Nephron (organoid): ENCODE data around the gene ZXDB.
"Not testable (repeated sequence)": the region's sequence is repeated elsewhere in the genome, so short reads cannot be mapped to it uniquely, and the experiment has no call there.

Experiments
- H3K27ac Mint-ChIP-seq, 3 experiments: 2 replicates each; pipeline ENCODE4 v1.8.0; 2020; ENCODE audit warnings: mixed read lengths in 3 of 3, mild to moderate bottlenecking in 2 of 3, moderate library complexity in 1 of 3
- H3K27me3 Mint-ChIP-seq: 2 replicates; pipeline ENCODE4 v1.8.0; 2021; ENCODE audit warnings: low read depth, mild to moderate bottlenecking, moderate library complexity, mixed read lengths
- H3K36me3 Mint-ChIP-seq: 2 replicates; pipeline ENCODE4 v1.8.0; 2020; ENCODE audit warnings: low read depth, mixed read lengths
- H3K4me1 Mint-ChIP-seq: 2 replicates; pipeline ENCODE4 v1.8.0; 2020; ENCODE audit warnings: mixed read lengths
- H3K4me3 Mint-ChIP-seq, 3 experiments: 2 replicates each; pipeline ENCODE4 v1.8.0; 2020; ENCODE audit warnings: mild to moderate bottlenecking in 3 of 3, mixed read lengths in 3 of 3, moderate library complexity in 2 of 3
- H3K9me3 Mint-ChIP-seq: 2 replicates; pipeline ENCODE4 v1.8.0; 2020; ENCODE audit warnings: mixed read lengths
- CTCF ChIP-seq, 3 experiments: fragments of 200-600 bp; sonication (generic); IDR thresholded peaks; one replicate each; pipeline ENCODE4 v1.5.0; 2021; ENCODE audit warnings: antibody characterized with exemption in 3 of 3; ENCODE audit not compliant: unreplicated experiment in 3 of 3

Gene ZXDB

GRCh38 chrX:57587607-57588006 is 4.2 kb upstream of the ZXDB start:
- TF ChIP-seq CTCF (IDR thresholded peaks at IDR 0.05; ENCODE audit: unreplicated experiment in 3 of 3): no peak
- Mint-ChIP-seq H3K27me3 (peaks cover 3% of the 10 kb centered on the region), H3K36me3 (no peaks in the 10 kb centered on the region), H3K4me1 (no peaks in the 10 kb centered on the region), H3K9me3 (peaks cover 4% of the 10 kb centered on the region), H3K27ac (no peak overlapping the region), H3K4me3 (no peak overlapping the region)

GRCh38 chrX:57592160-57592893 is 516 bp downstream of the ZXDB start:
- H3K27me3 Mint-ChIP-seq, H3K9me3 Mint-ChIP-seq: not testable (repeated sequence)
- peak overlapping the region in 1 of 3 experiments; percentile 37 for H3K27ac Mint-ChIP-seq
- peaks cover 23% of the 10 kb centered on the region for H3K4me1 Mint-ChIP-seq
- H3K4me3 Mint-ChIP-seq: peak overlapping the region; percentile 71 to 79 (median 73)
- peaks cover 18% of the 10 kb centered on the region for H3K36me3 Mint-ChIP-seq

- Mint-ChIP-seq H3K4me1 (peaks cover 23% of the 10 kb centered on the region), H3K27ac (peak overlapping the region in 1 of 3 experiments; percentile 37), H3K4me3 (peak overlapping the region; percentile 68 to 79 (median 73)), H3K36me3 (peaks cover 18% of the 10 kb centered on the region)
- H3K27me3 Mint-ChIP-seq, H3K9me3 Mint-ChIP-seq: not testable (repeated sequence)
- TF ChIP-seq CTCF (IDR thresholded peaks at IDR 0.05; ENCODE audit: unreplicated experiment in 3 of 3): peak in 2 of 3 experiments; percentile 8
Measured at GRCh38 chrX:57592894-57593215, 1.0 kb downstream of the ZXDB start.

GRCh38 chrX:57595381-57595811 is 3.6 kb downstream of the ZXDB start:
- H3K36me3 Mint-ChIP-seq: peaks cover 23% of the 10 kb centered on the region
- peaks cover 23% of the 10 kb centered on the region for H3K4me1 Mint-ChIP-seq
- H3K4me3 Mint-ChIP-seq: peak overlapping the region; percentile 43 to 83 (median 59)
- H3K27ac Mint-ChIP-seq: peak overlapping the region in 2 of 3 experiments; percentile 6 to 37
- TF ChIP-seq CTCF (IDR thresholded peaks at IDR 0.05; ENCODE audit: unreplicated experiment in 3 of 3): no peak
- H3K9me3 Mint-ChIP-seq: peaks cover 3% of the 10 kb centered on the region
- H3K27me3 Mint-ChIP-seq: no peaks in the 10 kb centered on the region

GRCh38 chrX:57596109-57596508 is 4.3 kb downstream of the ZXDB start:
- H3K4me3 Mint-ChIP-seq: peak overlapping the region; percentile 26 to 64 (median 53)
- peaks cover 3% of the 10 kb centered on the region for H3K9me3 Mint-ChIP-seq
- H3K36me3 Mint-ChIP-seq: peaks cover 23% of the 10 kb centered on the region
- H3K27ac Mint-ChIP-seq: no peak overlapping the region
- no peaks in the 10 kb centered on the region for H3K27me3 Mint-ChIP-seq
- TF ChIP-seq CTCF (IDR thresholded peaks at IDR 0.05; ENCODE audit: unreplicated experiment in 3 of 3): no peak
- peaks cover 23% of the 10 kb centered on the region for H3K4me1 Mint-ChIP-seq

GRCh38 chrX:57596516-57596915 is 4.7 kb downstream of the ZXDB start:
- peaks cover 23% of the 10 kb centered on the region for H3K36me3 Mint-ChIP-seq
- no peaks in the 10 kb centered on the region for H3K27me3 Mint-ChIP-seq
- peaks cover 23% of the 10 kb centered on the region for H3K4me1 Mint-ChIP-seq
- TF ChIP-seq CTCF (IDR thresholded peaks at IDR 0.05; ENCODE audit: unreplicated experiment in 3 of 3): no peak
- H3K27ac Mint-ChIP-seq: no peak overlapping the region
- peaks cover 3% of the 10 kb centered on the region for H3K9me3 Mint-ChIP-seq
- peak overlapping the region; percentile 15 to 33 (median 29) for H3K4me3 Mint-ChIP-seq
